NCI-H526 treated with DMSO at 0.1 percent for 48 hours (cell line): Measurements from ENCODE around the gene COA8.
A peak's percentile ranks its signal among the peaks of the same experiment; 100 is the strongest.

Experiments
- DNase-seq: peaks from one replicate; lab custom pipeline; 2025; lab: John Stamatoyannopoulos, UW

COA8 gene, protein sequence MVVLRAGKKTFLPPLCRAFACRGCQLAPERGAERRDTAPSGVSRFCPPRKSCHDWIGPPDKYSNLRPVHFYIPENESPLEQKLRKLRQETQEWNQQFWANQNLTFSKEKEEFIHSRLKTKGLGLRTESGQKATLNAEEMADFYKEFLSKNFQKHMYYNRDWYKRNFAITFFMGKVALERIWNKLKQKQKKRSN

DNA sequence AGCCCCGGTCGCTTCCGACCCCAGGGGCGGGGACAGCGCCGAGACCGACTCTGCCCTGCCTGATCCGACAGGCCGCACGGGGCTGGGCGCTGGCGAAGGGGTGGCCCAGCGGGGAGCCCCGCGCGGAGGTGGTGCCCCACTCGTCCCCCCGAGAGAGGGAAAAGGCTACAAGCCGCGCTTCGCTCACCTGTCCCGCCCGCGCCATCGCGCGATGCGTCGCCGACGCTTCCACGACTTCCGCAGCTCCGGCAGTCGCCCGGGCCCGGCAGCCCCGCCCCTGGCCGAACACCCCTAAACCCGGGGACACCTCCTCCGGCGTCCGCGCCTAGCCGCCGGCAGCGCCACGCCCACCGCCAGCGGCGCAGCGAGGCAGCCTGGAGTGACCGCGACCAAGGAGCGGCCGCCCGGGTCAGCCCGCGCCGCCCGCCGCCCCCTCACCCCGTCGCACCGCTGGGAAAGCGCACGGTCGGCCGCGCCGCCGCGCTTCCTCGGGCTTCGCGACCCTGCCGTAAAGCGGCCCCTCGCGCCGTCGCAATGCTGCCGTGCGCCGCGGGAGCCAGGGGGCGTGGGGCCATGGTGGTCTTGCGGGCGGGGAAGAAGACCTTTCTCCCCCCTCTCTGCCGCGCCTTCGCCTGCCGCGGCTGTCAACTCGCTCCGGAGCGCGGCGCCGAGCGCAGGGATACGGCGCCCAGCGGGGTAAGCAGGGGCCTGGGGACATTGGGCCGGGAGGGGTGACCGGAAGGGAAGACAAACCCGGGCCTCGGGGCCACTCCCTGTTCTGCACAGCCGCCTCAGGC is at the start of gene COA8, which contains the start of gene BAG5:
TSS of gene COA8 (plus strand) at position 532 of the 797 bp plus-strand sequence. CDS start at position 574, 42 bp downstream.
TSS of gene BAG5 (minus strand) at position 229 of the 797 bp plus-strand sequence. CDS start 1,493 bp downstream, outside the sequence.
- peak; percentile 62 for DNase-seq

DNA sequence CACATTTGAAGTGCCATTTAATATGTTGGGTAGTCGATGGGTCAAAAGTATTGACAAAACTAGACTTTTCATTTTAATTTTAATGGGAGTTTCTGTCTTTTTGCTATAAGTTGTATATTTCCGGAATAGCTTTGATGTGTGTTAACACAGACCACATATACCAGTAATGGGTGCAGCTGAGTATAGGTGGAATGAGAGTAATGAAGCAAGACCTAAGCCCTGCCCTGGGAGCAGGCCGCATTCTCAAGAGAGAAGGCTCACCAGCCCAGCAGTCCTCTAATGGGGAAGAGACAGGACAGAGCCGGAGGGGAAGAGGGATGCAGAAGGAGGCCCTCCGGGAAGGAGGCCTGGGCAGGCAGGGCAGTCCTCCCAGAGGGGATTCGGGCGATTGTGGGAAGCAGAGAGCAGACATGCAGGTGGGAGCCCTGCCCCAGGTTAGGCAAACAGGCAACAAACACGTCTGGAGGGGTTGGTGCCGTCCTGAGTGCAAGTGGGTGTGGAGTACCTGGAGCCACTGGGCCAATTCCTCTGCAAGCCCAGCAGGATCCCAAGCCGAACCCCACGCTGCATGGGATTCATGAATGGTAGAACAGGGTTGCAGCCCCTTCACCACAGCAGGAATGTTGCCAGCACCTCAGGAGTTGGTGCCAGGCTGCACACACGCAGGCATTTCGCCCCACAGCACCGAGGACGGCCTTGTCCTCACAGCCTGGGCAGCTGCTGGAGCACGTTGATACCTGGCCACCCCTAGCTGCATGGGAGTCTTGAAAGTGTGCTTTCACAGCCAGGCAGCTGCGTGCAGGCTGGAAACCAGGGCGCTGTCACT is 48.0 kb upstream of the COA8 start:
- no peak for DNase-seq

DNA sequence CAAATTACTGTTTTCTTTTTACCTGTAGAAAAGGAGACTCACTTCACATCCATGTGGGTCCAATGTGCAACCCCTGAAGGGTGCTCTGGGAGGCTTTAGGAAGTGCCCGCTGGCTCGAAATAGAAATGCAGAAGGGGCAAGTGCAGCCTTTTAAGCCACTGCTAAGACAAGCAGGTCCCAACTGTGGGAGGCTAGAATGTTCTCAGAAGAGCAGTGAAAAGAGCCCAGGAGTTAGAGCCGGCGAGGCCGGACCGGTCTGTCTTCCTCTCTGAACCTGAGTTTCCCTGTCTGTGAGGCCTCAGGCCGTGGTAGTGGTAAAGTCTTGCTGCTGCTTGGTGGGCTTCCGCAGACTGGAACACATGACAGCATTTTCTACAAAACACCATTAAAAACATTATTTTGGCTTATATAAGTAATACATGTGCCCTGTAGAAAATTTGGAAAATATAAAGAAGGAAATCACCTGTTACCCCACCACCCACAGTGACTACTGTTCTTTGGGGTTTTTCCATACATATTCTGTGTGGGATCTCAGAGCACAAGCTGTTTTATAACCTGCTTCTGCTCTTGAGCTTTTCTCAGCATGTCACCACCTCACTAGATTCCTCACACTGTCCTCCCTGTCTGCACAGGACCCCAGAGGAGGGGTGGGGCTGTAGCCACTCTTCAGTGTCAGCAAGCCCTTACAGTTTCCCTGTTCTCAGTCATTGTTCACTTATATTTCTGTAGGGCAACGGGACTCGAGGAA is 46.2 kb upstream of the COA8 start:
- DNase-seq = no peak

DNA sequence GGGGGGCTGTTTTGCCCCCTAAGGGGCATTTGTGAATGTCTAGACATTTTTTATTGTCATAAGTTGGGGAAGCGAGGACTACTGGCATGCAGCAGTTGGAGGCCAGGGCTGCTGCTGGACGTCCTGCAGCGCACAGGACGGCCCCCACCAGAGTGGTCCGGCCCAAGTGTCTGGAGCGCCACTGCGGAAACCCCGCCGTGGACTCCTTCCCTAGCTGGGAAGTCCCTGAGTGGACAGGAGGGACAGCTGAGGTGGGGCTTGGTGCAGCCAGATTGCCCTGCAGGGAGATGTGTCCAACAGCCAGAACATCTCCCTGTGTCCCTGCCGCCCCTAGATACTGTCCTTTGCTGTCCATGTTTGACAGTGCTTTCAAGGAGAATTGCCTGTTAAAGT is 45.6 kb upstream of the COA8 start:
- no peak for DNase-seq

DNA sequence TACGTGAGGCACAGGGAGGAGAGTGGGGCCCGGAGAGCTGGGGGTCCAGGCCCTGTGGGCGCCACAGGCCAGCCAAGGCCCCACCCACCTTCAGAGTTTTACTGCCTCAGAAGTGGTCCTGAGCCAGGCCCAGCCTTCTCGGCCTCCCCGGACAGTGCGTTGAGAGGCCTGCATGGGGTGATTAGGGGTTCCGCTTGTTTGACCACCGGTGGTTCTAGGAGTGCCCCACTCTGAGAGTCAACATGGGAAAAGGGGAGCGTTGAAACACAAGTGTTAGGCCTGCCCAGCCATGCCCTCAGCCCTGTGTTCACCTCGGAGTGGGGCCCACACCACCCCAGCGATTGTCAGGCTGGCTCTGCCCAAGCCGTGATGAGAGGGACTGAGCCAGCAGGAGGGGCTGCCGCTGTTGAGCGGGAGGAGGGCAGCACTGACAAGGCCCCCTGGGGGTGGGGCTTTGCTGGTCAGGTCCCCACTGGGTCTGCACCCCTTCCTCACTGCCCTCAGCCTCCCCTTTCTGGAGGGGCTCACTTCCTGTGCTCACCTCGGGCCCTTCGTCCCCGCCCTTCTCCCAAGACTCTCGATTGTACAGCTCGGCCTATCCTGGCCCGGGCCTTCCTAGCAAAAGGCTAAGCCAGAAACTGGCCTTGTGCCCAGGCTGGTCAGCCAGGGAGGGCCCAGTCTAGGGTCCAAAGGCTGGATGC is 44.9 kb upstream of the COA8 start:
- no peak for DNase-seq

DNA sequence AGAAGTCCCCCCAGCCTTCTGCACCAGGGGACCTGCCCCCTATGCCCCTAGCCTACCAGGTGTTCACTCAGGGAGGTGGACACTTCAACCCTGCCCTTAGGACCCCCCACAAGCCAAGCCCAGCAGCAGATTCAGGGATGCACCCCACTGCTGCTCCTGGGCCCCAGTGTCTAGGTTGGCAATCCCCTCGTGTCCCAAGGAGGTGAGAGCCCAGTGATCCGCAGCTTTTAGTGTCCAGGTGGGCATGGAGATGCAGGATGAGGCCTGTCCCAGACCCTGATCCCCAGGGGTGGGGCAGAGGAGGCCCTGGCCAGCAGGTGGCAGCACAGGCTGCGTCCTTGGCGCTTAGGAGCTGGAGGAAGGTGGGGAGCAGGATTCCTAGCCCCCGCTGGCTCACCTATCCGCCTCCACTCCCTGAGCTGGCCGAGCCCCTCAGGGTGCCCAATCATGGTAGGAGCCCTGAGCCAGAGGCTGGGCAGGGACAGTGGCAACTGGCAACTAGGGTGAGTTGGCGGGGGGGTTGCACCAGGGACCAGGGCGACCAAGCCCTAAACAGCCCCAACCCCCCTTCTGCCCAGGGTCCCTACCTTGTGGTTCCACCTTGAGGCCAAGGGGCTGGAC is 44.2 kb upstream of the COA8 start:
- DNase-seq = peak; percentile 11

DNA sequence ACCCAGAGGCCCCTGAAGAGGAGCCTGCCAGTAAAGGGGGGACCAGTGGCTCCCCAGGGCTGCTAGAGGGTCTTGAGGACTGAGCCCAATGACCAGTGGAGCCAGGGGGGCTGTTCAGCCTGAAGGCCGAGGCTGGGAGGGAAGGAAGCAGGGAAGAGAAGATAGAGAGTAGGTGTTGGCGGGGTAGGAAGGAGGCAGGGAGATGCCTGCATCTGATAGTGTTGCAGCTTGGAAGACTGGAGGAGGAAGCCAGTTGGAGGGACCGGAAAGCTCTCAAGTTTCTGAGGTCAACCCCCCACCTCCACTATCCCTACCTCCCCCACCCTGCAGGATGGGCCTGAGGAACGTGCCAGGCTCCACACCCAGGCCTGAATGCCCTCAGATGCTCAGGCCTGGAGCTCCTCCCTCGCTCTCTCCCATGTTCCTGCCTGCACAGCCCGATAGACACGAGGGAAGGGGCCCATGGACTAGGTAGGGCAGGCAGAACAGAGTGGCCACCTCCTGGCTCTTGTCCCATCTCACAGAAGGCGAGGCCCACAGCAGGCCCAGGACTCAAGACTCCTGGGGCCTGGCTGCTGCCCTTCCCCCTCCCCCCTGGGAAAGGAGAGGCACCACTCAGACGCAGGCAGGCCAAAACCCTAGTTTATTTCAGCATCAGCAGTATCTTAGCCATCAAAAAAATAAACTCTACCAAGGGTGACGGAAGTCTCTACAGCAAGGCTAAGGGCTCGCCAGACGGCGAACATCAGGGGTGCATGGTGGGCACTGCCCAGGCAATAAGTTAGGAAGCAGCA is 43.5 kb upstream of the COA8 start:
- no peak for DNase-seq

DNA sequence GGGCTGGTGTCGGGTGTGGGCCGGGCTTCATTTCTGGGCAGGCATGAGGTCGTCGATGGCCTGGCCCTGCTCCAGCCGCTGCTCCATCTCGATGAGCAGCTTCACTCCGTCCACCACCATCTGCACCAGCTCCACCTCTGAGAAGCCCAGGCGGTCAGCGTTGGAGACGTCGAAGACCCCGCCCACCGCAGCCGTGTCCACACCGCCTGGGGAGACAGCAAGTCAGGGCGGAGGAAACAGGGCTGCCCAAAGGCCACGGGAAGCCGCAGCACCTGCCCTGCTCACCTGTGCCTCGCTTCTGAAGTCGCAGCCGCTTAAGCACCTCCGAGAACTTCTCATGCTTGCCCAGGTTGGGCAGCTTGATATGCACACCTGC is 42.9 kb upstream of the COA8 start:
- no peak for DNase-seq

DNA sequence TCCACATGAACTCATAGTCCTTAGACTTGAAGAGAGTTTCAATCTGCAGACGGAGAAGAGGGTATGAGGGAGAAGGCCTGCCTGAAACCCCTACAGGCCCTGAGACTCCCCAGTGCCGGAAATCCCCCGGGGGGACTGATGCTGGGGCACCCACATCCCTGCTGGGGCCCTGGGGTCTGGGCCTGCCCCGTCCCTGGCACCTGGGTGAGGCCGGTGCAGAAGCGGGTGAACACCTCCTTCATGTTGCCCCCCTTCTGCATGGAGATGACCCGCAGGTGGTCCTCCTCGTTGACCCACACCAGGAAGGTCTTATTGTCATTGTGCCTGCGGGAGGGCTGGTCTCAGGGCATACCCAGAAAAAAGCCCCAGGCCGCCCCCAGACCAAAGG is 42.5 kb upstream of the COA8 start:
- DNase-seq = no peak

DNA sequence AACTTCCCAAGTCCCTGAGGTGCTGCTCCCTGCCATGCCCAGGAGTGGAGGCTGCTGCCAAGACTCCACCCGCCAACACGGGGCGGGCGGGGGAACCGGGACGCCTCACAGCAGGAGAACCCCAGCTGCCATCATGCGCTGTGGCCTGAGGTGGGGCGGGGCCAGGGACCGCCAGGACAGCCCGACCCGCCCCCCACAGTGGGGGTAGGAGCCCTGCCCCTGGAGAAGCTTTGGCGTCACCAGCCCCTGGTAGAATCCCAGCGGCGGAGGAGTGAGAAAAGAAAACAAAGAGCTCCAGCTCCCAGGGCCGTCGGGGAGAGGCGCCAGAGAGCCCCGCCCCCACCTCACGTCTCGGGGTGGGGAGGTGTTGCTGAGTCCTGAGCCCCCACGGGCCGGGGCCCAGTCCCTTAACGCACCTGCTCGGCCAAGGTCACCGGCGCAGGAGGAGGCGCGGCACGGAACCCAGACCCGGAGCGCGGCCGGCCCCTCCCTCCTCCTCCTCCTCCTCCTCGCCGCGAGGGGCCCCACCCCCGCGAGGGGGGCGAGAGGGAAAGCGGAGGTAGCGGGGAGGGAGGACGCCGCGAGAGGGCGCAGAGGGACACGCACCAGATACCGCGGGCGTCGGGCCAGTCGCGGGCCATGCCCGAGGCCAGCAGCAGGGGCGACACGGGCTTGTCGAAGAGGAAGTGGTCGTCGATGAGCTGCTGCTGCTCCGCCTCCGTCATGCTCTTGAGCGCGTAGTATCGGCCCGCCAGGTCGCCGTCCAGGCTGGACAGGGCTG is 41.9 kb upstream of the COA8 start:
- DNase-seq = peak; percentile 51

DNA sequence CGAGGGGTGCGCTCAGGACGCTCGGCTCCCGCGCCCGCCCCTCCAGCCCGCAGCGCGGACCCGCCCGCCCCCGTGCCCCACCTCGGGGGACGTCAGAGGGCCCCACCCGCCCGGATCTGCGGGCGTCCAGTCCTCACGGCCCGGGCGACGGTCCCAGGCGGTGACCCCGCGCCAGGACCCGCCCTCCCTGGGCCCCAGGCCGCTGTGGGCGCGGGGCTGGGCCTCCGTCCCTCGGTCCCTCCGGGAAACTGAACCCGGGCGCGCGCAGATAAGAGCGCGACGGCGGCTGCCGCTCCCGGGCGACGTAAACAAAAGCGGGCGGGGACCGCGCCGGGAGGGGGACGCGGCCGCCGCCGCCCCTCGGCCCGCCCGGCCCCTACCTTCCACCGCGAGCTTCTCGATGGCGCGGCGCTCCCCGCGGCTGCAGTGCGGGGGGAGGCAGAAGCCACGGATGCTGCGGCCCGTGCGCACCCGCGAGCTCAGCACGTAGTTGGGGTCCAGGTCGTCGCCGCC is 41.3 kb upstream of the COA8 start:
- DNase-seq = no peak

DNA sequence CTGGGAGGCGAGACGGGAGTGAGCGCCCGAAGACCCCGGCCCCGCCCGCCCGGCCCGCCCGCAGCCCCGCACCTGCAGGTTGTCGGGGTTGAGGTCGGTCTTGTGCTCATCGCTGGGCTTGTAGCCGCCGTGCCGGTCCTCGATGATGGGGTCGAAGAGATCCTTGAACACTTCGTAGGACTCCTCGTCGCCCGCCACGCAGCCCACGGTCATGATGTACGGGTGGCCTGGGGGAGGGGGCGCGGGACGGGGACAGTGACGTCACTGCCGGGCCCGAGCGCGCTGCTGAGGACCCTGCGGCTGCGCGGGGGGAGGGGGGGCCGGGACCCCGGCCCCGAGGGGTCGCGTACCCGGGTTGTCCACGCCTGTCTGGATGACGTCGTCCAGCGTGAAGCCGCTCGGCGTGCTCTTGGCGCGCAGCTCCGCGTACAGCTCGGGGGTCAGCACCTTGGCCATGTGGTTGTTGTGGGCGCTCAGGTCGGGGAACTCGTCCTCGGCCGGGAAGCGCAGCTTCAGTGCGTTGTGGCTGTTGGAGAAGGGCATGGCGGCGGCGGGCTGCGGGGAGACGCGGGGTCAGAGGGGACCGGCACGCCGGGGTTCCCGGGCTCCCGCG is 40.7 kb upstream of the COA8 start:
- DNase-seq = peak; percentile 21

DNA sequence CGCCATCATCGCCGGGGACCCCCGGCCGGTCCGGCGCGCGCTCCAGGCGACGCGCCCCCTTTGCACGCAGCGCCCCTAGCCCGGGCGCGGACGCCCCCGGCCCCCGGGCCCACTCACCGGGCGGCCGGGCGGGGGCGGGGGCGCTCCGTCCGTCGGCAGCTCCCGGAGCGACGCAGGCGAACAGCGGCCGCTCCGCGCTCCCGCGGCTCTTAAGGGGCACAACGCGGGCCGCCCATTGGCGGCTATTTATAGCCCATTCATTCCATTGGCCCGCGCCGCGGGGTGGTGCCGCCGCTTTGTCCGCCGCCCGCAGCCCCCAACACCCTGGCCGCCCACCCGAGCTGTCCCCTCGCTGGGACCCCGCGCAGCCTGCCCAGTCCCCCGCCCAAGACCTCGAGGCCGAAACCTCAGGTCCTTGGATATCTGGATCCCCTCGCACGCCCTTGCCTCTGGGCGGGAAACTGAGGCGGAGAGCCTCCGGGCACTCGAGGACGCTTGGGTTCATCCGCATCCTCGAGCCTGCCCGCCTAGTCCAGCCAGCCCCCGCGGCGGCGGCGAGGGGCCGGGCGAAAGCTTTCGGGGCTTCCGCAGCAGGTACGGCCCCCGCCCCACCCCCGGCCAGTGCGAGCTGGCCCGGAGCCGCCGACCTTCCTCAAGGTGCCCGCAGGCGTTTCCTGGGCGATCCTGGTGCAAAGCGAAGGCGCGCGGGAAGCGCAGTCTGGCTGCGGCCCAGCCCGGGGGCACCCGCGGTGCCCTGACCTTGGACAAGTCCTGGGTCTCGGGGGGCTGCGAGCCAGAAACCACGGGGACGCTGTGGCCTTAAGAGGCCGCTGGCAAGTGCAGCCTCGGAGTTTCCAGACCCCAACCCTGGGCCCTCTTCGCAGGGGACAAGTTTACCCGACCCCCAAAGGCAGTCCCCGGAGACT is 39.8 kb upstream of the COA8 start, which contains the start of gene CKB:
TSS of gene CKB (minus strand) at position 182 of the 926 bp plus-strand sequence. CDS start 337 bp downstream, outside the sequence.
- peak; percentile 43 for DNase-seq

DNA sequence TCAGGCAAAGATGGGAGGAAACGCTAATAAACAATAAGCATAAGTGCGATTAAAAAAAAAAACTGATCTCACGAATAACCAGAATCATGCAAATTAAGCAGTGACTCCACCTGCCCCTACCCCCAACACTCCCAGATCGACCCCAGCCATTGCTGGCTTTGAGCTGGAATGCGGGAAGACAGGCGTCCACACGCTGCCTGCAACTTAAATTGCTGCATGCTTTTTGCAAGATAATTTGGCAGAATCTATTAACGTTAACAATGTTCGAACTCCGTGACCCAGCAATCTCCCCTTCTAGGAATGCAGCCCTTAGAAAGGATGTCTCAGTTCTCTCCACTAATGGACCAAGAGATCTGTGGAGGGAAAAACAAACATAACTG is 39.2 kb upstream of the COA8 start:
- no peak for DNase-seq

DNA sequence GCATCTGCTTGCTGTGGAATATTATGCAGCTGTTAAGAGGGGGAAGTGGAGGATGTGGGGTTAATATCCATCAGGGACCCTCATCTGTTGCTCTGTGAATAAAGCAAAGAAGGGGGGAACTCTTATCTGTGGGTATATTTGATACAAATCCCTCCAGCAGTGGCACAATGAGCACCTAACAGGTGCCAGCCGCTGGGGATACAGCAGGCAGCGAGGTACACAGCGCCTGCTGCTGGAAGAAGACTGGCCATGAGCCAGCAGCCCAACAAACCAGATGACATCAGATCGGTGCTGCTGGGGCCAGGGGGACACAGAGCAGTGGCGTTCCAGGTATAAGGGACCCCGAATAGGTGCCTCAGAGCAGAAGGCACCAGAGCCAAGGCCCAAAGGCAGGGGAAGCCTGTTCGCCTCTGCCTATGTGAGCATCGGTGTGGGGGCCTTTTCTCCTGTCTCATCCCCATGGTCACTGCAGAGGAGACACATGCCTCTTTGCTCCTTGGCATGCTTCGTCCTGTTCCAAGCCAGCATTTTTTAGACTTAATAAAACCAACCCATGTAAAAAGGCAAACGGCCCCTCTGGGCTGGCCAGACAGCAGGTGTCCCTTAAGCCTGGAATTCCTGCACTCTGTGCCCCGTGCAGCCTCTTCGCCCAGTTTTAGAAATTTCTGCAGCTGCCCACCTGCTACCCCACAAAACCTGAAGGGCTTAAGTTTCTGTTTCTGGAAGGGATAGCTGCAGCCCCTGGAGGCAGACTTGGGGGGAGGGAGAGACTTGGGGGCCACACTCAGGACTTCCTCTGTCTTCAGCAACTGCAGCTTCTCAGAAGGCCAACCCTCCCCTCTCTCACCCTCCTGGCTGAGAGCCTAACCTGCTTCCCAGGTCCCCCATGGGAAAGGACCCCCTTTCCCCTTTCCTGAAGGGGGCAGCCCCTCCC is 38.5 kb upstream of the COA8 start:
- DNase-seq = no peak
